G401 (cell line): ENCODE results near the gene ACTN4. TPM values are rescaled to one million over a fixed set of nuclear protein-coding genes. Genes with fewer than 3 reads are reported as not detected.
A peak's percentile ranks its signal among the peaks of the same experiment; 100 is the strongest.

Experiments
- DNase-seq: peaks from one replicate; pipeline ENCODE4 v3.0.0-alpha.2; 2015; ENCODE audit warnings: low spot score
- in situ Hi-C: cut with HindIII; loops from 2 replicates; pipeline ENCODE4 v1.10.0; 2016; ENCODE audit warnings: low sequenced_read_pairs, mixed read lengths
- total RNA-seq: library from RNA; depleted of rRNA; stranded (reverse); fragments of >200 nt; shearing (Covaris generic); gene quantifications from 2 replicates; pipeline ENCODE4 v1.2.3, GENCODE V29; 2014

Gene ACTN4
- total RNA-seq, 1 experiment from 2014 or later = 182 TPM

GRCh38 chr19:38634757-38635482 is 12.5 kb upstream of the ACTN4 start:
- peak; percentile 74 for DNase-seq

GRCh38 chr19:38635483-38636399 is 11.7 kb upstream of the ACTN4 start:
- in situ Hi-C loops = no loop called here
- DNase-seq = no peak

More at GRCh38 chr19:38634757-38635482, 12.5 kb upstream of the ACTN4 start:
- in situ Hi-C loops = no loop called here

- no peak for DNase-seq
- in situ Hi-C loops = no loop called here
Measured at GRCh38 chr19:38638461-38638860, 9.0 kb upstream of the ACTN4 start.

GRCh38 chr19:38639679-38640078 is 7.8 kb upstream of the ACTN4 start:
- DNase-seq = no peak
- in situ Hi-C loops = no loop called here

GRCh38 chr19:38640368-38640767 is 7.1 kb upstream of the ACTN4 start:
- DNase-seq = no peak
- in situ Hi-C loops = no loop called here

- no peak for DNase-seq
- in situ Hi-C loops = no loop called here
Measured at GRCh38 chr19:38642176-38642575, 5.3 kb upstream of the ACTN4 start.

GRCh38 chr19:38644719-38645118 is 2.7 kb upstream of the ACTN4 start:
- in situ Hi-C loops = no loop called here

GRCh38 chr19:38647966-38648768 is 718 bp downstream of the ACTN4 start:
- in situ Hi-C loops = no loop called here
- DNase-seq = no peak

More at GRCh38 chr19:38644719-38645118, 2.7 kb upstream of the ACTN4 start:
- no peak for DNase-seq

- in situ Hi-C loops = no loop called here
- no peak for DNase-seq
Measured at GRCh38 chr19:38648769-38649304, 1.4 kb downstream of the ACTN4 start.

- no peak for DNase-seq
- in situ Hi-C loops = no loop called here
Measured at GRCh38 chr19:38649305-38650171, 2.1 kb downstream of the ACTN4 start.

- in situ Hi-C loops = no loop called here
- no peak for DNase-seq
Measured at GRCh38 chr19:38650172-38650775, 2.8 kb downstream of the ACTN4 start.

GRCh38 chr19:38650911-38651584 is 3.6 kb downstream of the ACTN4 start:
- no peak for DNase-seq

GRCh38 chr19:38653028-38653571 is 5.7 kb downstream of the ACTN4 start:
- in situ Hi-C loops = no loop called here
- no peak for DNase-seq

More at GRCh38 chr19:38650911-38651584, 3.6 kb downstream of the ACTN4 start:
- in situ Hi-C loops = no loop called here

GRCh38 chr19:38654628-38655055 is 7.2 kb downstream of the ACTN4 start:
- in situ Hi-C loops = no loop called here
- DNase-seq = no peak

GRCh38 chr19:38655148-38655824 is 7.8 kb downstream of the ACTN4 start:
- in situ Hi-C loops = no loop called here
- no peak for DNase-seq

GRCh38 chr19:38656171-38656981 is 8.9 kb downstream of the ACTN4 start:
- no peak for DNase-seq
- in situ Hi-C loops = no loop called here
